Duodenal mucosa (tissue), 2 donors: ENCODE results near the gene SPACDR.

Experiments used
- H3K27ac ChIP-seq: one replicate; pipeline ENCODE4 v1.7.0; 2013; ENCODE audit warnings: low read depth, low read length
- H3K27me3 ChIP-seq, 2 donors: one replicate each; pipeline ENCODE4 v1.7.0; 2013; ENCODE audit warnings: low read length in 2 of 2, control low read depth in 1 of 2; ENCODE audit not compliant: insufficient read depth in 2 of 2, control insufficient read depth in 1 of 2
- H3K36me3 ChIP-seq, 2 donors: one replicate each; pipeline ENCODE4 v1.7.0; 2013; ENCODE audit warnings: low read length in 2 of 2, control low read depth in 1 of 2; ENCODE audit not compliant: insufficient read depth in 2 of 2, control insufficient read depth in 1 of 2
- H3K4me1 ChIP-seq, 2 donors: one replicate each; pipeline ENCODE4 v1.7.0; 2013; ENCODE audit warnings: low read length in 2 of 2, control low read depth in 1 of 2; ENCODE audit not compliant: insufficient read depth in 2 of 2, control insufficient read depth in 1 of 2
- H3K4me3 ChIP-seq, 2 donors: one replicate each; pipeline ENCODE4 v1.7.0; 2013; ENCODE audit warnings: low read length in 2 of 2, low read depth in 1 of 2
- H3K9ac ChIP-seq, 2 donors: one replicate each; pipeline ENCODE4 v1.7.0; 2013; ENCODE audit warnings: low read length in 2 of 2, low read depth in 1 of 2
- H3K9me3 ChIP-seq, 2 donors: one replicate each; pipeline ENCODE4 v1.7.0; 2013; ENCODE audit warnings: low read length in 2 of 2, control low read depth in 1 of 2; ENCODE audit not compliant: control insufficient read depth in 1 of 2

SPACDR gene

DNA sequence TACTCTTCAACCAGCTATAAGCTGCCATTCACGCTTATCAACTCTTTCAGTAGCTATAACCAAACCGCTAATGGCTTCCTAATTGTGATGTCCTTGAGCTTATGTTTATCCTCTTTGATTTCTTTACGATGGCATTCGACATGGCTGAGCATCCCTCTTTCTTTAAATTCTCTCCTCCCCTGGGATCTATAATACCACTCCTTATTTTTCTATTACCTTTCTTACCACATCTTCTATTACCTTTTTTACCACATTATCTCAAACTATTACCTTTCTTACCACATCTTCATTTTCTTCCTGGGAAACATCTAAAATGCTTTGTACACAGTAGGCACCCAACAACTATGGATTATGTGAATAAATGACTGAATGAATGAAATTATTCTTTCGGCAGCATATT, 48.6 kb downstream of the SPACDR start:
- H3K36me3 ChIP-seq, result no peaks in the 10 kb centered on the region
- no peaks in the 10 kb centered on the region for H3K27me3 ChIP-seq
- H3K9me3 ChIP-seq, result no peaks in the 10 kb centered on the region
- no peak overlapping the region for H3K27ac ChIP-seq
- H3K9ac ChIP-seq, result no peak overlapping the region
- H3K4me3 ChIP-seq, result no peak overlapping the region
- H3K4me1 ChIP-seq, result no peaks in the 10 kb centered on the region

- Histone ChIP-seq H3K9me3 (no peaks in the 10 kb centered on the region), H3K4me3 (no peak overlapping the region), H3K9ac (no peak overlapping the region), H3K27me3 (no peaks in the 10 kb centered on the region), H3K4me1 (no peaks in the 10 kb centered on the region), H3K27ac (no peak overlapping the region), H3K36me3 (no peaks in the 10 kb centered on the region)
Measured at GRCh38 chr7:100413889-100414288, 50.2 kb downstream of the SPACDR start.

DNA sequence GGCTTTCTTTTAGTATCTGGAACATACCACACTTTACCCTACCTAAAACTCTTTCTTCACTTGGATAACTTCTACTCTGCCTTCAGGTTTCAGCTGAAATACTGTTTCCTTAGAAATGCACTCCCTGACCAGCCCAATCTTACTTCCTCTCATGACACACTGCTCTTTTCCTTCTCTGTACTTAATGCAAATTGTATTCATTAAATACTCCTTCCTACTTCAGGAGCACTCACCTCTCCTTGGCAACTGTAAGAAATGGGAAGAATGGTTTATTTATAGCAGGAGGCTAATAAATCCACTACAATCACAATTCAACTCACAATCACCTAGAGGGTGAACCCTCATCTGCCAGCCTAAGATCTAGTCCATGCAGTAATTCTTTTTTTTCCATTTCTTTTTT, 50.7 kb downstream of the SPACDR start:
- Histone ChIP-seq H3K27ac (no peak overlapping the region), H3K27me3 (no peaks in the 10 kb centered on the region), H3K4me3 (no peak overlapping the region), H3K9ac (no peak overlapping the region), H3K36me3 (no peaks in the 10 kb centered on the region), H3K9me3 (no peaks in the 10 kb centered on the region), H3K4me1 (no peaks in the 10 kb centered on the region)

- Histone ChIP-seq H3K36me3 (no peaks in the 10 kb centered on the region), H3K9me3 (no peaks in the 10 kb centered on the region), H3K4me3 (no peak overlapping the region), H3K4me1 (no peaks in the 10 kb centered on the region), H3K27ac (no peak overlapping the region), H3K9ac (no peak overlapping the region), H3K27me3 (no peaks in the 10 kb centered on the region)
Measured at GRCh38 chr7:100411101-100411500, 53.0 kb downstream of the SPACDR start.

GRCh38 chr7:100407285-100408180, 56.5 kb downstream of the SPACDR start:
- H3K27me3 ChIP-seq, result no peaks in the 10 kb centered on the region
- no peaks in the 10 kb centered on the region for H3K4me1 ChIP-seq
- H3K4me3 ChIP-seq, result no peak overlapping the region
- H3K27ac ChIP-seq, result no peak overlapping the region
- H3K9me3 ChIP-seq, result no peaks in the 10 kb centered on the region
- no peak overlapping the region for H3K9ac ChIP-seq
- no peaks in the 10 kb centered on the region for H3K36me3 ChIP-seq

GRCh38 chr7:100406767-100407166, 57.3 kb downstream of the SPACDR start:
- Histone ChIP-seq H3K27me3 (no peaks in the 10 kb centered on the region), H3K4me3 (no peak overlapping the region), H3K9me3 (no peaks in the 10 kb centered on the region), H3K36me3 (no peaks in the 10 kb centered on the region), H3K4me1 (no peaks in the 10 kb centered on the region), H3K27ac (no peak overlapping the region), H3K9ac (no peak overlapping the region)
